ENCODE data around the gene KNDC1. TPM values are rescaled to one million over a fixed set of nuclear protein-coding genes. Genes with fewer than 3 reads are reported as not detected.

KNDC1 gene
- polyA plus RNA-seq, 1 donor, result 10.7 TPM

GRCh38 chr10:133245439-133246235 is 85.6 kb downstream of the KNDC1 start:
- DNase-seq, result no peak

GRCh38 chr10:133246236-133246626 is 86.2 kb downstream of the KNDC1 start:
- DNase-seq, result no peak

GRCh38 chr10:133247681-133248333 is 87.8 kb downstream of the KNDC1 start:
- no peak for DNase-seq

GRCh38 chr10:133248334-133248715 is 88.3 kb downstream of the KNDC1 start:
- DNase-seq, result no peak

GRCh38 chr10:133249094-133249780 is 89.2 kb downstream of the KNDC1 start:
- DNase-seq, result no peak

- no peak for DNase-seq
Observed at GRCh38 chr10:133249975-133250754, 90.1 kb downstream of the KNDC1 start.

GRCh38 chr10:133251388-133252222 is 91.6 kb downstream of the KNDC1 start:
- no peak for DNase-seq

GRCh38 chr10:133252223-133252552 is 92.2 kb downstream of the KNDC1 start:
- DNase-seq, result no peak

- no peak for DNase-seq
Observed at GRCh38 chr10:133253361-133253955, 93.4 kb downstream of the KNDC1 start.

- no peak for DNase-seq
Observed at GRCh38 chr10:133254421-133255120, 94.6 kb downstream of the KNDC1 start.

- no peak for DNase-seq
Observed at GRCh38 chr10:133255323-133255722, 95.3 kb downstream of the KNDC1 start.

- no peak for DNase-seq
Observed at GRCh38 chr10:133257489-133258065, 97.6 kb downstream of the KNDC1 start.

- no peak for DNase-seq
Observed at GRCh38 chr10:133258066-133258817, 98.2 kb downstream of the KNDC1 start.

GRCh38 chr10:133258818-133259601 is 99.0 kb downstream of the KNDC1 start:
- DNase-seq, result peak; percentile 40

GRCh38 chr10:133259602-133259989 is 99.6 kb downstream of the KNDC1 start:
- DNase-seq, result no peak

- no peak for DNase-seq
Observed at GRCh38 chr10:133260895-133261725, 101.1 kb downstream of the KNDC1 start.

- DNase-seq, result peak; percentile 57
Observed at GRCh38 chr10:133261726-133262325, 101.8 kb downstream of the KNDC1 start.

All from hindlimb muscle (tissue), 1 donor.